Choroid plexus epithelial cell (primary cell): ENCODE results near the gene LAMA3.

Experiments
- DNase-seq: peaks from one replicate; pipeline ENCODE4 v3.0.0-alpha.2; 2010; ENCODE audit warnings: low read depth
- H3K4me3 ChIP-seq: 2 replicates; pipeline ENCODE4 v1.5.1; 2011; ENCODE audit warnings: low read depth, mild to moderate bottlenecking, control low read depth, low read length, moderate library complexity
- TF ChIP-seq, protein P1 (sequence below): conservative IDR thresholded peaks from 2 replicates; pipeline ENCODE4 v1.5.1; 2011; ENCODE audit warnings: low read depth, mild to moderate bottlenecking, control low read depth, inconsistent platforms, low read length, moderate library complexity

The LAMA3 gene

DNA sequence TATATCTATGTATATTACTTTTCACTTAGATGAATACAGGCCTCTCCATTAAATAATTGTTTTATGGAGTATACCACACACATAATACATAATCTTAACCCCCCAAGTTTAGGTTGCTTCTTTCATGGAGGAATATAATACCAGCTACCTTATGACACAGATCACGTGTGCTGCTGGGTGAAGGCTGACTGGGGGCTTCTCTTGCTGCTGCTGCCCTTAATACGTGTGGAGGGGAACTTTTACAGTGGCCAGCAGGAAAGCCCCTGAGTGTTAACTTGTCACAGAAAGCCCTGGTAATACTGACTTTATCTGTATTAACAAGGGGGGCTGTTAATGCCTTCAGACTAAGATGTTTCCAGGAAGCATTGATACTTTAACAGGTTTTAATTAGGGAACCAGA, 63.1 kb downstream of the LAMA3 start:
- H3K4me3 ChIP-seq, result no peak overlapping the region
- DNase-seq, result no peak
- TF ChIP-seq, protein P1, sequence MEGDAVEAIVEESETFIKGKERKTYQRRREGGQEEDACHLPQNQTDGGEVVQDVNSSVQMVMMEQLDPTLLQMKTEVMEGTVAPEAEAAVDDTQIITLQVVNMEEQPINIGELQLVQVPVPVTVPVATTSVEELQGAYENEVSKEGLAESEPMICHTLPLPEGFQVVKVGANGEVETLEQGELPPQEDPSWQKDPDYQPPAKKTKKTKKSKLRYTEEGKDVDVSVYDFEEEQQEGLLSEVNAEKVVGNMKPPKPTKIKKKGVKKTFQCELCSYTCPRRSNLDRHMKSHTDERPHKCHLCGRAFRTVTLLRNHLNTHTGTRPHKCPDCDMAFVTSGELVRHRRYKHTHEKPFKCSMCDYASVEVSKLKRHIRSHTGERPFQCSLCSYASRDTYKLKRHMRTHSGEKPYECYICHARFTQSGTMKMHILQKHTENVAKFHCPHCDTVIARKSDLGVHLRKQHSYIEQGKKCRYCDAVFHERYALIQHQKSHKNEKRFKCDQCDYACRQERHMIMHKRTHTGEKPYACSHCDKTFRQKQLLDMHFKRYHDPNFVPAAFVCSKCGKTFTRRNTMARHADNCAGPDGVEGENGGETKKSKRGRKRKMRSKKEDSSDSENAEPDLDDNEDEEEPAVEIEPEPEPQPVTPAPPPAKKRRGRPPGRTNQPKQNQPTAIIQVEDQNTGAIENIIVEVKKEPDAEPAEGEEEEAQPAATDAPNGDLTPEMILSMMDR, result no peak

DNA sequence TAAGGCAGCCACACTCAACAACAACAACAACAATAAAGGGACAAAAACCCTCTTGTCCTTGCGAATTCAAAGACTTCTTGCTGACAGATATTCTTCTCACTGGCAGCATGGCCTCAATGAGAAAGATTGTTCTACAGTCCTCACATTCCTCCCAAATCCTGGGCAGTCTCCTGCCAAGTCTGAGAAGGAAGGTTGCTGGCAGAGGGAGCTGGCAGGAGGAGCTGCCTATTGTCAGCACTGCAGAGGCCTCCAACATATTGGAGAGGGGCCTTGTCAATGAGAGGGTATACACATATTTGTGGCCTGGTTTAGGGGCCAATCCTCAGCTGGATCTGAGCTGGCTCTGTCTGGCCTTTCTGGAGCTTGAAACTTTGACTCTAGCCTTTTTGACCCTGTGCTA, 63.5 kb downstream of the LAMA3 start:
- no peak for DNase-seq
- TF ChIP-seq, protein P1, result no peak
- H3K4me3 ChIP-seq, result no peak overlapping the region

DNA sequence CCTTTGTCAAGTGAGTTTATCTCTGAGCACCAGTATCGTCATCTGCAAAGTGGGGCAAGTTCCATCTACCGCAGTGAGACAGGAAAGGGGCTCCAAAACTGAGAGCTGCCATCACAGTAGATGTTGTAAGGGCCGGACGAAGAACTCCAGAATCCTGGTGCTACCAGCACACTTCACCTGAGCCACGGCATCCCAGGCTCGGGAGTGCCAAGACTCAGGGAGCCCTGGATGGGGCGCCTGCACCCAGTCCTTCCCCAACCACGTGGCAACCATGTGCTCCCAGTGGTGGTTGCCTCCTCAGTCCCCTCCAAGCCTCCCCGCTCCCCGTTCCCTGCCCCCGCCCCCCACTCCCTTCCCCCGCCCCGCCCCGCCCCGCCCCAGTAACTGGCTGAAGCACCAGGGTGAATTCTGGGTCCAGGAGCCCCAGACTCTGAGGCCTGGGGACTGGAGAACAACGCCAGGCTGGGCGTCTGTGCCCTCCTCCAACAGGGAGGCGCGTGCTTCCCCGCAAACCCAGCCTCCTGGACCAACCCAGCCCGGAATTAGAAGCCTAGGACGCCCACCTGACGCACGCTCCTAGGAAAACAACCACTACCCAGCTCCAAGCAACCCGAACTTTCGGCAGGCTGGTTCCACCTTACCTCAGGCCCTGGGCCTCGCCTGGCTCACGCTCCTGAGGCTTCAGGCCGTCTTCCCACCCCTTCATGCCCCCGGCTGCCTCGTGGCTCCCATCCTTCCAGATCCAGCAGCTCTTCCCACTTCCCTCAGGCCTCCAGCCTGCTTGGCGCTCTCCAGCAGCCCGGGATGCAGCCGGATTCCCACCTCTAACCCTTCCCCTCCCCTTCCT, 67.6 kb downstream of the LAMA3 start:
- no peak for DNase-seq
- TF ChIP-seq, protein P1, result no peak
- H3K4me3 ChIP-seq, result no peak overlapping the region

DNA sequence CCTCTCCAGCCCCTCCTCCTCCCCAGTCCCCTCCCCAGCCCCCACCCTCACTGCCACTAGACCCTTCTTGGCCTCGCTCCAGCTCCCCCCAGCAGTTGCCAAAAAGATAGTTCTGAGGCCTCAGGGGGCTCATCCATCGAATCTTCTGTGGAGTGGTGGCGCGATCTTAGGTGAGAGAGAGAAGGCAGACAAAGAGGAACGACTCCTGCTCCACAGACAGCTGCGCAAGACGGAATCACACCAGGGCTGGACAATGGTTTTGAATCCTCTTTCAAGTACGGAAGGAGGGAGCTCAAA, 68.1 kb downstream of the LAMA3 start:
- no peak for DNase-seq
- TF ChIP-seq, protein P1, result no peak
- no peak overlapping the region for H3K4me3 ChIP-seq

DNA sequence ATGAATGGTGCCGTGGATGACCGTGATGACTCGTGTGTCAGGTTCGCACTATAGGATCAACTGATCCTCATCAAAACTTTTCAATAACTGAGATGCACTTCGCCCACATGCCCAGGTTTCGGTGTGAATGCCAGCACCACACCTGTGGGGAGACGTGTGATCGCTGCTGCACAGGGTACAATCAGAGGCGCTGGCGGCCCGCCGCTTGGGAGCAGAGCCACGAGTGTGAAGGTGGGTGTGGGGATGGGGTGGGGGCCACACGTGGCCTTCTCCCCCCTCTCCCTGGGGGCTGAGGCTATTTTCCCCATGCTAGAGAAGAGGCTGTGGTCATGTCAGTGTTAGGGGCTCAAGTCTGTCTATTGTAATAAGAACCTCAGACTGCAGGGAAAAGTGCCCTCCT, 69.0 kb downstream of the LAMA3 start:
- TF ChIP-seq, protein P1, result no peak
- no peak overlapping the region for H3K4me3 ChIP-seq
- no peak for DNase-seq

DNA sequence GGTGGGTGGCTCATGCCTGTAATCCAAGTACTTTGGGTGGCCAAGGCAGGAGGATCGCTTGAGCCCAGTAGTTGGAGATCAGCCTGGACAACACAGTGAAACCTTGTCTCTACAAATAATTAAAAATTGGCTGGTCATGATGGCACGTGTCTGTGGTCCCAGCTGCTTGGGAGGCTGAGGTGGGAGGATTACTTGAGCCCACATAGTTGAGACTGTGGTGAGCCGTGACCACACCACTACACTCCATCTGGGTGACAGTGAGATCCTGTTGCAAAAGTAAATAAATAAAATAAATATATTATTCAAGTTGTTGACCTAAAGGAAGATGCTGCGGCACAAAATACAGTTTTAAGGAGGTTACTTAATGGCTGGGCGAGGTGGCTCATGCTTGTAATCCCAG, 72.7 kb downstream of the LAMA3 start:
- TF ChIP-seq, protein P1, result no peak

DNA sequence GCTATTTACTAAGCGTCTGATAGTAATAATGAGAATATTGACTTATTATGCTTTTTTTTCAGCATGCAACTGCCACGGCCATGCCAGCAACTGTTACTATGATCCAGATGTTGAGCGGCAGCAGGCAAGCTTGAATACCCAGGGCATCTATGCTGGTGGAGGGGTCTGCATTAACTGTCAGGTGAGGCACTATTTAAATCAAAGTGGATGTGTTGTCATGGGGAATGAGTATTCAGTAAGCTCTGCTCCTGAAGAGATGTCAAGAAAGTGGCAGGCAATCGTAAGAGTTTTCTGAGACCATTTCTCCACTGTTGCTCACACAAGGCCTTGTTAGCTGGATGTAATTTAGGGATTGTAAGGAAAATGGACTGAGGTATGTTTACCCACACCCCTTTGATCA, 74.1 kb downstream of the LAMA3 start:
- no peak for DNase-seq
- TF ChIP-seq, protein P1, result no peak
- no peak overlapping the region for H3K4me3 ChIP-seq

More for the DNA sequence above, 72.7 kb downstream of the LAMA3 start:
- DNase-seq, result no peak
- H3K4me3 ChIP-seq, result no peak overlapping the region
